ENCODE data around the gene COX6B2.
A peak's percentile ranks its signal among the peaks of the same experiment; 100 is the strongest.

Gene COX6B2

GRCh38 chr19:55383279-55384130, 29.0 kb upstream of the COX6B2 start:
- peak; percentile 18 for DNase-seq (ENCODE audit: low read depth)

GRCh38 chr19:55382522-55383054, 28.1 kb upstream of the COX6B2 start:
- DNase-seq (ENCODE audit: low read depth), result no peak

- DNase-seq (ENCODE audit: low read depth), result no peak
These were observed 27.5 kb upstream of the COX6B2 start for GRCh38 chr19:55382013-55382412.

GRCh38 chr19:55379174-55379573, 24.7 kb upstream of the COX6B2 start:
- DNase-seq (ENCODE audit: low read depth), result no peak

GRCh38 chr19:55377356-55378131, 23.0 kb upstream of the COX6B2 start:
- no peak for DNase-seq (ENCODE audit: low read depth)

DNA sequence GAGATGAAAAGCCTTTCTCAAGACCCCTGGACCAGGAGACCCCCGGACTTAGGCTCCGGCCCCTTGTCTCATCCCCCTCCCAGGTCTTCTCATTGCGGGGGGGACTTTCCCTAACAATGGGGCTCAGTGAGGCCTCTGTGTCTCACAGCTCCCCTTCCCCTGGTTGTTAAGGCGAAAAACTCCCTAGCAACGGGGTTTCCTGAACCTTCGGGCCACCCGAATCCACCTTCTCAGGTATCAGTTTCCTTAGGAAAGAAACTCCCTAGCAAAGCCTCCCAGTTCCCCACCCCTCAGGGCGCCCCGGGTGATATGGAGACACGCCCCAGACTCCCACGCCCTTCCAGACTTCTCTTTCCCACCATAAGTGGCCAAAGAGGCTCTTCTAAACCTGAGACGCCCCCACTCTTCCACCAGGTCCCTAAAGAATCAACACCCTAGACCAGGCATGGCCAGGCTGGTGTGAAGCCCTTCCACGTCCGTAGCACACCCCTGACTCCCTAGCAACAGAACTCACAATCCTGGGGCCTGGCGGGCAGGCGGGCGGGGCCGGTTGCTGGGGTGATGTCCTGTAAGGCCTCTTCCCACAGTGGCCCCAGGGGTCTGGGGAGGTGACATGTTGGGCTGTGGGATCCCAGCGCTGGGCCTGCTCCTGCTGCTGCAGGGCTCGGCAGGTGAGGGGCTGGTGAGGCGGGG, 21.9 kb upstream of the COX6B2 start, which contains the start of gene TMEM190:
Gene TMEM190, plus strand, starts transcription at position 586 of the 693 bp plus-strand sequence. Its CDS starts 28 bp downstream, at position 614.
- no peak for DNase-seq (ENCODE audit: low read depth)

DNA sequence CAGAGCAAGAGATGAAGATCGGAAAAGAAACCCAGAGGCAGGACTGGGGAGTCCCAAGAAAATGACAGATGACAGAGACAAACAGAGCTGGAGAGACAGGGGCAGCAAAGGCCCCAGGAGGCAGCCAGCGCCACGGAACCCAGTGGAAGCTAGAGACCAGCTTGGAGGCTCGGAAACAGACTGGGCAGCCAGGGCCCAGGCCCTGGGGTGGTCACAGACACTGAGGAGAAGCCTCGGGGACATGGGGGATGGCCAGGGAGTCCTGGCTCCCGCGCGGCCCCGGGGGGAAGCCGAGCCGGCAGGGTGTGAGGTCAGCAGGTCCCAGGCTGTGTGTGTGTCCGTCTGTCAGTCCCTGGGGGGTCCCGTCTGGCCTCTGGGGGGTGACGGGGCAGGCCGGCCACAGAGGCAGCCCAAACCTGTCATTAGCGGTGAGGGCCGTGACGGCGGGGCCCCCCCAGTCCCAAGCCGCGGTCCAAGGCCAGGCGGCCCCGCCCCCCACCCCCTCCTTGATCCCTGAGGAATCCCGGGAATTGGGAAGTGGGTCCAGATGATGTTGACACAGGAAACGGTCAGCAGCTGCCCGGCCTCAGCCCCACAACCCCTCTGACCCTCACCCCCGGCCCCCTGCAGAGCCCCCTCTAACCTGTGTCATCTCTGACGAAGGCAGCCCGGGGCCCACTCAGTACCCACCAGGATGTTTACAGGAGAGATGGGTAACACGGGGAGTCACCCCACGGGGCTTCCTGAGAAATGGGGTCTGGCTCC, 19.7 kb upstream of the COX6B2 start:
- no peak for DNase-seq (ENCODE audit: low read depth)

GRCh38 chr19:55373306-55373992, 18.9 kb upstream of the COX6B2 start:
- DNase-seq (ENCODE audit: low read depth), result no peak

DNA sequence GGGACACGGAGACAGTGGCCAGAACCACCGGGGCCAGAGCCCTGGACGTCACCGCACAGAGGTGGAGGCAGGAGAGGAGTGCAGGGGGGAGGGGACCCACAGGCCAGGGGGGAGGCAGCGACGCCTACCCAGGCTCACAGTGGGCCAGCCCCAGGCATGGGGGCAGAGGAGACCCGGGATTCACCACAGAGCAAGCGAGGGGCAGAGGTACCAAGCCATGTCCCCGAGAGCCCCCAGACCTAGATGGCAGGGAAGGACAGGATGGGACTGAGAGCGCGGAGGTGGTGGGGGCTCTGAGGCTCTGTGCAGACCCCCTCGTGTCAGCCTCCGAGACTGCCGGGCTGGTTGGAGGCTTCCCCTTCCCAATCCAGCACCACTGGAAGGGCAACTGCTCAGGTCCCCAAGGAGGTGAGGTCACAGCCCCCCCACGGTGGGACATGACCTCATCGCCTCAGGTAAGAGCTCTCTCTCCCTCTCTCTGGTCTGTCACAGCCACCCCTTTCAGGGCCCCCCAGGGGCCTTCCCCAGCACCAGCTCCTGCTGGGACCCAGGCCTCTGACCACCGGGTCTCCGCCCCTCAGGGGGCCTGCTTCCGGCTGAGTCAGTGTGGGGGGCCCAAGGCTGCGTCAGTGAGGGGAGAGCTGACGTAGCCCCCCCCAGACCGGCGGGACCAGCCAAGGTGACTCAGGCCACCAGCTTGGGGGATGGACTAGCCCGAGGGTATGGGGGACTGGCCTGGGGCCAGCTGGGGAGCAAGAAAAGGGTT, 18.0 kb upstream of the COX6B2 start:
- no peak for DNase-seq (ENCODE audit: low read depth)

GRCh38 chr19:55370305-55370988, 15.9 kb upstream of the COX6B2 start, which contains the start of gene IL11:
Gene IL11, minus strand, starts transcription at chr19:55370463. Its CDS starts 153 bp downstream, at chr19:55370310.
- no peak for DNase-seq (ENCODE audit: low read depth)

DNA sequence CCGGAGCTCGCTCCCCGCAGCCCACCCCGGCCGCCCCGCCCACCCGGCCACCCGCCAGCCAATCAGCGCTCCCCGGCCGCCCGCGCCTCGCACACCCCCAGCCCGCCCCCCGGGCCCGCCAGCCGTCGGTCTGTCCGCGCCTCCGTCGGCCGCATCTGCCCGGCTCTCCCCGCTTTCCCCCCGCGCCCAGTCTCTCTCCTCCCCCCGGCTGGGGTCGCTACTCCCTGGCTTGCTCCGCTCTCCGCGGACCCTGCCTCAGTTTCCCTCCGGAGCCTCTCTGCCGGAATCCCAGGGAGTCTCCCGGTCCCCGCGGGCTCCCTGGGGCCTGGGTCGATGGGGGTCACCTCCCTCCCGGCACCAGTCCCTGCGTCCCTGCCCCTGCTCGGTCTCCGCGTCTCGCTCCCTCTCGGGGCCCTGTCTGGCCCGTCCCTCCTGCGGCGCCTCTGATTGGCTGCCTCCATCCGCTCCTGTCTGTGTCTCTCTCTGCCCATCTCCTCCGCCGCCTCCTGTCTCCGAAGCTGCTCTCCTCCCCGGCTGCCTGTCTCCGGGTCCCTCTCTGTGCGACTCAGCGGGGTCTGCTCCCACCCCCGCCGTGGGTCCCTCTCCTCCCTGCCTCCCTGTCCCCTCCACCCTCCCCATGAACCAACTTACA, 15.3 kb upstream of the COX6B2 start:
- DNase-seq (ENCODE audit: low read depth), result no peak

GRCh38 chr19:55368701-55369563, 14.4 kb upstream of the COX6B2 start:
- DNase-seq (ENCODE audit: low read depth), result no peak

DNA sequence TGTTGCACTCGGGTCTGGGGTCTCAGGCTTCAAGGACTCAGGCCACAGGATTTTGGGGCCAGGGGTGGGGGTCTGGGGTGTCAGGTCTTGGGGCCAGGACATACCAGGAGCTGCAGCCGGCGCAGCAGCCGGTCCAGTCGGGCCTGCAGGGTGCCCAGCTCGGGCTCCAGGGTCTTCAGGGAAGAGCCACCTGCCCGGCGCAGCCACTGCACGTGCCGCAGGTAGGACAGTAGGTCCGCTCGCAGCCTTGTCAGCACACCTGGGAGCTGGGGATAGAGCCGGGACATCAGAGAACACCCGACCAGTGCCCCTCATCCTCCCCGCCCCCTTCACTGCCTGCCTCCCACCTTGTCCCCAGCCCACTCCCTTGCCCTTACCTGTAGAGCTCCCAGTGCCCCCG, 13.6 kb upstream of the COX6B2 start:
- DNase-seq (ENCODE audit: low read depth), result no peak

GRCh38 chr19:55366790-55367189, 12.3 kb upstream of the COX6B2 start:
- DNase-seq (ENCODE audit: low read depth), result no peak

GRCh38 chr19:55365964-55366363, 11.4 kb upstream of the COX6B2 start:
- DNase-seq (ENCODE audit: low read depth), result no peak

- DNase-seq (ENCODE audit: low read depth), result no peak
These were observed 10.7 kb upstream of the COX6B2 start for GRCh38 chr19:55365245-55365644.

- DNase-seq (ENCODE audit: low read depth), result no peak
These were observed 8.6 kb upstream of the COX6B2 start, which contains the start of gene GARIN5B for GRCh38 chr19:55362990-55363716. Gene GARIN5B, minus strand, starts transcription at chr19:55363260. Its CDS starts 194 bp downstream, at chr19:55363066.

Measured in activated T-cell treated with anti-CD3 and anti-CD28 coated beads for 1 hour (primary cell).